SH-SY5Y (cell line): ENCODE results near the gene SNX9.

Experiments used
- GATA2 ChIP-seq: IDR thresholded peaks from 2 replicates; pipeline ENCODE4 v1.6.1; 2011; ENCODE audit warnings: mild to moderate bottlenecking, low read depth, low read length
- GATA3 ChIP-seq: IDR thresholded peaks from 2 replicates; pipeline ENCODE4 v1.6.1; 2011; ENCODE audit warnings: low read depth, mild to moderate bottlenecking, low read length, moderate library complexity

SNX9 gene

DNA sequence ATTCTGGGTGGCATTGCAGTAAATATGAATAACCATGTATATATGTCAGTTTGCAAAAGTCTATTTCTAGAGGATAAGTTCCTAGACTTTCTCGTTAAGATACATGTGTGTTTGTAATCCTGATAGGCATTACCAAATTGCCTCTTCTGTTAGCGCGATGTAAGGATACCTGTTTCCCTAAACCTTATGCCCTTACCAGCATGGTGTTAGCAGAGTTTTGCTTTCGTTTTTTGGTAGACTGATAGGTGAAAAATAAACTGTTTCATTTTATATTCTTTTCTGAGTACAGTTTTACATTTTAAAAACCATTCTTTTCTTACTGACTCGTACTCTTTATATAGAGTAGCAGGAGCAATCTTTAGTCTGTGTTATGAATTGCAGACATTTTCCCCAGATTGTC, 32.3 kb downstream of the SNX9 start:
- TF ChIP-seq GATA2 = no peak
- TF ChIP-seq GATA3 = no peak

DNA sequence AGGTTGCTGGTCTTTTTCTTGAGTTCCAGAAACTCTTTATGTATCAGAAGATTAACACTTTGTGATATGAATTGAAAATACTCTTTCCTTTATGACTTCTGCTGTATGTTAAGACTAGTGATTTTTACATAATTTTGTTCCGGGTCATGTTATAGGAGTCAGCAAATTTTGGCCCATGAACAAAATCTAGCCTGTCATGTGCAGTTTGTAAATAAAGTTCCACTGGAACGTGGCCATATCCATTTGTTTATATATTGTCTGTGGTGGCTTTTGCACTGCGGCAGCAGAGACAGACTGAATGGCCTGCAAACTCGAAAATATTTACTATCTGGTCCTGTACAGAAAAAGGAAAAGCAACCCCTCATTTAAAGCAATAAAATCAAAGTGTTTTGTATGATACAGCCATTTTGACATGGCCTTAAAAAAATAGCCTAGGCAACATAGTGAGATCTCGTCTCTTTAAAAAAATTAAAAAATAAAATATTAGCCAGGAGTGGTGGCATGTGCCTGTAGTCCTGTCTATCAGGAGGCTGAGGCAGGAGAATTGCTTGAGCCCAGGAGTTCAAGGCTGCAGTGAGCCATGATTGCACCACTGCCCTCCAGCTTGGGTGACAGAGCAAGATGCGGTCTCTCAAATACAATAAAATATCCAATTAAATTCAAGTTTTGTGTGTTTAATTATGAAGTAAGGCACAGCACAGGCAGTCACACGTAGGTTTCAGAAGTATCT, 36.9 kb downstream of the SNX9 start:
- TF ChIP-seq GATA3 = no peak
- TF ChIP-seq GATA2 = no peak

DNA sequence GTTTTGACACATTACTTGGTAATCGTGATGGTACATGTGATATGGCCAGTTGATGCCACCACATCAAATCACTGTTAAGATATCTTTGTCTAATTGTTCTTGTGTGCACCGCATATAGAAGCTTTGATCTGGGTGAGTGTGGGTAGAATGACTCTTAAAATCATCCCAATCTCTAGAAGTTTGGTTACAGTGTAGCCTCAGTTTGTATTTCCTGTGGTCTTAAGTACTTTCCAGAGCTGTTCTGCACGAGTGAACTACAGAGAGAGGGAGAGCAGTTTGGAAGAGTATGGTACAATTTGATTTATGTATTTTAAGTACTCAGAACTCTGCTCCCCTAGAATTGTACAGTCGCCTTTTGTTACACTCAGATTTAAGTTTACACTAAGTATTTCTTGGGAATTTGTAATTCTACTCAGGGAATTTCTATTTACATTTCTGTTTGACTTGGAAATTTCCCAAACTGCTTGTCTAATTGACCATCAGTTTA, 37.5 kb downstream of the SNX9 start:
- no peak for TF ChIP-seq GATA3
- TF ChIP-seq GATA2 = no peak

DNA sequence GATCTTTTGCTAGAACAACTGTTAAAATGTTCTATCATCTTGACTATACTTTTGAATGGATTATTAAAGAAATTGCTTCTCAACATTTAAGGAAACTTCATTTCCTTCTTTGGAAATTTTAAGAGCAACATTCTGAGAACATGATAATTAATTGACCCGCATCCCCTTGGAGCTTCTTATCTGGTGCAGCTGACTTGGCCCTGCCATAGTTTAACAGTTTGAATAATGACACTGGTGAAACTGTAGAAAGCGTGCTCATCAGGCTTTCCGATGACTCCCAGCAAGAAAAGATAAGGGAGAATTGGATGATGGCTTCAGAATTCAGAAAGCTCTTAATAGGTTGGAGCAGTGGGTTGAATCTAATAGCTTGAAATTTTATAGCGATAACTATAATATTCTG, 38.1 kb downstream of the SNX9 start:
- TF ChIP-seq GATA2 (no peak), GATA3 (no peak)

DNA sequence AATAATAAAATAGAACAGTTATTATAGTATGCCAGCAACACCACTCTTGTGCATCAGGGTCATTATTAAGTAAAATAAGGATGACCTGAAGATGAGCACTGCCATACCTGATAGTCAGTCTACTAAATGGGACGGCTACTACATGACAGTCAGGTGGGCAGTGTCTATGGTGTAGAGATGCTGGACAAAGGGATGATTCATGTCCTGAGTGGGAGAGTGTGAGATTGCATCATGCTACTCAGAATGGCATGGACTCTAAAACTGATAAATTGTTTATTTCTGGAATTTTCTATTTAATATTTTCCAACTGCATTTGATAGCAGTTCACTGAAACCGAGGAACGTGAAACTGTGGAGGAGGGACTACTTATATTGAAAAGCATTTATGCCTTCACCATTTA, 38.8 kb downstream of the SNX9 start:
- TF ChIP-seq GATA3 = no peak
- no peak for TF ChIP-seq GATA2

DNA sequence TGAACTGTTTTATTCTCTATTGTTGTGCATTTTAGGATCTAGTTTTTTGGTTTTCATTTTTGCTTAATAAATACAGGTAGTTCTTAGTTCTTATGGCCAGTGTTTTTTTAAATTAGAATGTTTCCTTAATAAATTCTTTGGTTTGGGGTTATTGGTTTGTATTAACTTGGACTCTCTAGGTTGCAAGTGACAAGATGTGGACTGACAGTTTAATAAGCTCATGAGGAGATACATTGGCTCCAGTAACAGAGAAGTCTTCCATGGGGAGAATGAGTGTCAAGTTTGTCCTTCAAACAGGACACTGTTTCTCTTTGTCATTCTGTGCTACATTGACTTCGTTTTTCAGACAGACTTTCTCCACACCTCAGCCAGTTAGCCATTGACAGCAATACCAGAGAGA, 39.7 kb downstream of the SNX9 start:
- TF ChIP-seq GATA2 (no peak), GATA3 (no peak)

DNA sequence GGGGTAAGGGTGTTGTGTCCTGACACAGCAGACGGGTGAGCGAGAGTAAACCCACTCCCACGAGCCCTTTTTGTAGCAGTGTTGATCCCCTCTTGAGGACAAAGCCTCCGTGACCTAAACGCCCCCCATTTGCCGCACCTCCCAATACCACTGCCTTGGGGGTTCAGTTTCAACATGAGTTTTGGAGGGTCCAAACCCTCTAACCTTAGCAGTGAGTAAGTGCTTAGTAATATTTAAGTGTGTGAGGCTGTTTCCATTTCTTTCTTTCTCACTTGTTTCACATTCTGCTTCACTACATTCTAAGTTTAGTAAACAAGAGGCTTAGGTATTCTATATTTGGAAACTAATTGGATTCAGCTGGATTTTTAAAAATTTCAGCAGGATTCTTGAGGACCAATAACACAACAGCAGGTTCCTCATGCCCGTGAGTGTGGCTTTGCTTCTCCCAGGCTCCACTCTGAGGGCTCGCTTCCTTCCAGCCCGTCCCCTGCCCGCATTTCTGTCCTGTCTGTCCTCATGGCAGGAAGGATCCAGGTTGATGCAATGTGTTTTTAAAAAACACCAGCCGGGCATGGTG, 41.2 kb downstream of the SNX9 start:
- TF ChIP-seq GATA3 (no peak), GATA2 (no peak)

DNA sequence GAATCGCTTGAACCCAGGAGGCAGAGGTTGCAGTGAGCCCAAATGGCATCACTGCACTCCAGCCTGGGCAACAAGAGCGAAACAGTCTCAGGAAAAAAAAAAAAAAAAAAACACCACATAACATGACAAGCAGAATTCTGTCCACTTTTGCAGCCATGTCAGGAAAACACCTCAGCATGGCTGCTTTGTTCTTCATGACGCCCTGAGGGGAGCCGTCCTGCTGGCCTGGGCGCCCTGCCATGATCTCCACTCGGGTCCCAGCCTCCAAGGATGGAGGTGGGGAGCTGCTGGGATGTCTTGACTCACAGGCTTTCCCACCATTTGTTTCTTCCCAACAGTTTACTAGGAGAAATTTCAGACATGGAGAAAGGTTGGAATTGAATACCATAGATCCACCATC, 42.2 kb downstream of the SNX9 start:
- TF ChIP-seq GATA2 = no peak
- no peak for TF ChIP-seq GATA3

DNA sequence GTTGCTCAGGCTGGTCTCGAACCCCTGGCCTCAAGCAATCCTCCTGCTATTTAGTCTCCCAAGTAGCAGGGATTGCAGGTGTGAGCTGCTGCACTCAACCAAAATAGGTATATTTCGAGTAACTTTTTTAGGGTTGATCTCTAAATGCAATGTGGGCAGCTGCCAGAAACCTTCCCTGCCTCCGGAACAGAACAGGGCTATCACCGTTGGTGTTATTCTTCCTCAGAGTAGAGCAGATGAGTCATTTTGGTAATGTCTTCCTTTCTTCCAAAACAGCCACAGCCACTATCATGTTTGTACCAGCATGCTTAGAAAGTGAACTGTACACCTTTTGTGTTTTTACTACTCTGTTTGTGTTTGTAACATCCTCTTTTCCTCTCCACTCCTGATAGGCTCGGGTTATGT, 44.1 kb downstream of the SNX9 start:
- TF ChIP-seq GATA3 (no peak), GATA2 (no peak)

DNA sequence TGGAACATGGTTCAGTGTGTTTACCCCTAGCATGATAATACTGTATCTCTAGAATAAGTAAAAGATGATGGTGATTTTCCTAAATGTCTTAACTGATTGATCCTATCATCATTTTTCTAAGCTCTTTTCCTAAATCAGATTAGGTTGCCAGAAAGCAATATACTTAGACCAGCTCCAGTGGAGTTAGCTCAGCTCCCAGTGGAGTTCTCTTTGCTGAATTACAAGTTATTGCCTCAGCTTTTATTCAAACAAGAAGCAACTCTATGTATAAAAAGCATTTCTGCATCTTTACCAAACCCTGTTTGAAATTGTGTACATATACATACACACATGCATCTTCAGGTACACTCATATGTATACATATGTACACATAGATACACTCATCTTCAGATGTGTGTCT, 44.9 kb downstream of the SNX9 start:
- no peak for TF ChIP-seq GATA3
- TF ChIP-seq GATA2 = no peak

DNA sequence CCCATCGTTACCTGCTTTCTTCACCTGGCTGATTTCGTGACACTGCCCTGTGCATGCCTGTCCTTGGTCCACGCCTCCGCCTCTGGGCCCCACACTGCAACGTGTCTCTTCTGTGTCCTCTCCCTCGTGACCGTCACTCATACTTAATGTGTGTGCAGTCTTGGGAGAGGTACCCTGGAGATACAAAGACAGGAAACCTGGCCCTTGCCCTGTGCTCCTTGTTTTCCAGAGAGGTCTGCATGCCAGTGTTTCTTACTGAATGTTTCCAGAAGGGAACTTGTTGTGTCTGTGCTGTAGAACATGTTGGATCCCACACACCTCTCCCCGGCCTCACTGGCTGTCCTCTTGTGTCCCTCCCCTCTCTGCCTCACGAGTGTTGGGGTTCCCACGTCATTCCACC, 45.8 kb downstream of the SNX9 start:
- no peak for TF ChIP-seq GATA3

DNA sequence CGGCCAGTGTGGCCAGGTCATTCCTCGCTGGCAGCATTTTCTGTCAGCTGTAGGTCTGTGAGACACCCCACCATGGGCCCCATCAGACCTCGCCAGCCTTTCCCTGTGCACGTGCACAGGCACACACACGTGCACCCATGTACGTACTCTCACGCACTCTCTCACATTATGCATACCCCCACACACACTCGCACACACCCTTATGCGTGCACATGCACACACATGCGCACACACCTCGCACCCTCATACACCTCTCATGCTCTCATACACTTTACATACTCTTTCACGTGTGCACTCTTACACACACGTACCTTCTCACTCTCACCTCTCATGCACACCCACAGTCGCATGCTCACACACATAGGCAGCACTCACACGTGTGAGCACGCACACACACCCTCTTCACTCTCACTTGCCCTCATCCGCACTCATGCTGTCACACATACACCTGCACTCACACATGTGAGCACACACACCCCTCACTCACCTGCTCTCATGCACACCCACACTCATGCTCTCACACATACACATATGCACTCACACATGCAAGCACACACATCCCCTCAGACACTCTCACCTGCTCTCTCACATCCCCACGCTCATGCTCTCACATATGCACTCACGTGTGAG, 46.7 kb downstream of the SNX9 start:
- TF ChIP-seq GATA3 = no peak
- no peak for TF ChIP-seq GATA2

DNA sequence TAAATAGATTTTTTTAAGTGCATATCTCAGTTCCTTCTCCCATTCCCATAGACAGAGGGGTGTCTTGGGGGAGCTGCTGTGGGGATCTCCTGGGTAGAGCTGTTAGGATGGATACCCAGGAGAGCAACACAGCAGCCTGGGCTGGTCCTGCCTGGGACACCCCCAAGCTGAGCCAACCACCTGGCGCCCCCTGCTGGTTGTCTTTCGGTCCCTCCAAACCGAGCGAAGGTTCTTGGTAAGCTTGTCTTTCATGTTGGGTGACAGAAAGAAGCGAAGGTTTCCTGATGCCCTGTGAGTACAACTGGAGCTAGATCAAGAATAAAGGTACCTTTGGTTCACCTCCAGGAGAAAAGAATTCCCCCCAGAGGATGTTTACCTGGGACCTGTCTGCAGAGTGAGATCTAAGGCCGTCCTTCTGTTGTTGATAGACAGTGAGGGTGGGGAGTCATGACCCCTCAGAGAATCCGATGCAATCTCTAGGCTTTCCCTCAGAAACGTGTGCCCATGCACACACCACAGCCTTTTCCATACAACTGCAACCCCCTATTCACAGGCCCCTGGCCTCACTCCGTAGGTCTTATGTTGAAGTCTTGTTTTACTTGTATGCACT, 50.8 kb downstream of the SNX9 start:
- TF ChIP-seq GATA2 (no peak), GATA3 (no peak)

DNA sequence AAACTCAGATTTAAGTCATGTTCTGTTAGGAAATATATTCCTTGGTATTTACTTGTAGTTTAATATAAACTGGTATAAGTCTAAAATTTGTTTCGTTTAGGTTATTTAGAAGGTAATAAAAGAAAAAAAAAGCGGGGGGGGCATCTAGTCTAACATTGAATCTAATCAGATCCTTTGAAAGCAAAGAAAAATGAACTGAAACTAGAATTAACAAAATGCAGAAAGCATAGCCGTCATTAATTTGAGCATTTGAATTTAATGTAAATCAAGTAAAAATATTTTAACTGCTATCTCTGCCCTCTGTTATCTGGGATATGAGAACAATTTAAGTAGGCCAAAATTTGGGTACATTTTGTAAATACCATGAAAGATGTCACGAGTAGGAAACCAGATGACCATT, 54.1 kb downstream of the SNX9 start:
- TF ChIP-seq GATA2 (no peak), GATA3 (no peak)

DNA sequence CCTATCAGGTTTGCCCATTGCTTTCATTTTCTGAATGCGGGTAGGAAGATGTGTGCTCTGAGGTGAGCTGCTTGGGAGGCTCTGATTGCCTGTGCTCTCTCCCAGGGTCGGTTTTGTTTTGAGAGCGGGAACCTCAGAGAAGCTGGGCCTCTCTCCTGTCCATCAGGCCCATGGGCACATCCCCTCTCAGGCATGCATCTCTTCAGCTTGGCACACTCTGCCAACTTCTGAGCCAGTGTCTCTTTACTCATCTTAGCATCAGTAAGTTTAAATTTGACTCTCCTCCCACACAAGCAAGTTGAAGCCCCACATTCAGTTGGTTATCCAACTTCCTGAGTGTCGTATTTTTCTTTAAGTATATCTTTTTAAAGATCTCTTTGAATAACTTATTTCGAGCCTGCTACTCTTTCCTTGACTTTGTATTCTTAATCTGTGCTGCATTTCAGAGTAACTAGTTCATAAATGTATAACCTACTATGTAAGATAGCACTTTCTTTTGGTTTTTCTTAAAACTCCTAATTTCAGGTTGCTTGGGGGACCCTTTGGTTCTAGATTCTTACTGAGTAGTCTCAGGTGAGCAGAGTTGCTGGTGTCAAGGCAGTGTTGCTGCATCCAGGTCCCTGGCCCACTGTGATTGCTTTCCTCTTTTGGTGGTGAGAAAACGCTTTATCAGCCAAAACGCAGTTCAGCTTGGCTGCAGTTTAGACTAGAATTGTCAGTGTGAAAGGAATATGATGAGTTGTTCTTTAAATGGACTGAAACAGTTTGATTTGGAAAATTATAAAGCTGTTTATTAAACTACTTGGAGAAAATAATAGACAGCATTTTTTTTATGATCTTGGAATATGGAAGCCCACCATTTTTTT, 54.8 kb downstream of the SNX9 start:
- no peak for TF ChIP-seq GATA2
- TF ChIP-seq GATA3 = no peak
